SK-N-SH (cell line): ENCODE results near the gene PTPRS.

Experiments used
- CHD2 ChIP-seq: fragments of 150-350 bp; IDR thresholded peaks from 2 replicates; pipeline ENCODE4 v1.6.1; 2018; ENCODE audit warnings: low read length; ENCODE audit not compliant: partially characterized antibody
- EP300 ChIP-seq, 2 experiments: IDR thresholded peaks; 2 replicates each; pipeline versions ENCODE4 v1.4.0 to v1.6.1; 2012; ENCODE audit warnings: borderline replicate concordance in 1 of 2, low read depth in 1 of 2, low read length in 1 of 2
- EZH2phosphoT487 ChIP-seq: fragments of 200-600 bp; sonication (generic); IDR thresholded peaks from 2 replicates; pipeline ENCODE4 v1.6.1; 2017; ENCODE audit warnings: low read depth, mixed run types, mild to moderate bottlenecking, antibody characterized with exemption, moderate library complexity, borderline replicate concordance
- GABPA ChIP-seq: IDR thresholded peaks from 2 replicates; pipeline ENCODE4 v1.4.0; 2012; ENCODE audit warnings: low read depth, mild to moderate bottlenecking
- JUND ChIP-seq: IDR thresholded peaks from 2 replicates; pipeline ENCODE4 v1.4.0; 2012
- NFIC ChIP-seq: IDR thresholded peaks from 2 replicates; pipeline ENCODE4 v1.4.0; 2012; ENCODE audit warnings: borderline replicate concordance
- PBX3 ChIP-seq: IDR thresholded peaks from 2 replicates; pipeline ENCODE4; 2012
- POLR2AphosphoS5 ChIP-seq: IDR thresholded peaks from 2 replicates; pipeline ENCODE4 v1.6.1; 2012; ENCODE audit warnings: low read depth, low read length
- RAD21 ChIP-seq: IDR thresholded peaks from 2 replicates; pipeline ENCODE4 v1.6.1; 2012; ENCODE audit warnings: mild to moderate bottlenecking, low read length
- RFX5 ChIP-seq: IDR thresholded peaks from 2 replicates; pipeline ENCODE4 v1.6.1; 2012; ENCODE audit warnings: mild to moderate bottlenecking, improper control_type of control experiment, low read length
- TAF1 ChIP-seq: IDR thresholded peaks from 2 replicates; pipeline ENCODE4 v1.6.1; 2012; ENCODE audit warnings: low read depth, mild to moderate bottlenecking, low read length, moderate library complexity, borderline replicate concordance
- TF ChIP-seq, protein P1 (sequence below): fragments of 200-600 bp; sonication (generic); IDR thresholded peaks from 2 replicates; pipeline ENCODE4 v1.6.1; 2017; ENCODE audit warnings: antibody characterized with exemption, mild to moderate bottlenecking, moderate library complexity
- TF ChIP-seq, protein P2 (sequence below): IDR thresholded peaks from 2 replicates; pipeline ENCODE4 v1.6.1; 2012; ENCODE audit warnings: mild to moderate bottlenecking, low read depth, low read length, moderate library complexity
- TF ChIP-seq, protein P3 (sequence below): fragments of 150-350 bp; IDR thresholded peaks from 2 replicates; pipeline ENCODE4 v1.6.1; 2017; ENCODE audit warnings: antibody characterized with exemption, low read length, low read depth, borderline replicate concordance

- TF ChIP-seq RFX5 (no peak), NFIC (no peak), CHD2 (no peak), EZH2phosphoT487 (no peak), TAF1 (no peak), POLR2AphosphoS5 (no peak), GABPA (no peak), RAD21 (no peak), EP300 (IDR thresholded peaks at IDR 0.05; ENCODE audit: borderline replicate concordance in 1 of 2, low read depth in 1 of 2, low read length in 1 of 2) (no peak), PBX3 (no peak), JUND (no peak)
- TF ChIP-seq, protein P1, sequence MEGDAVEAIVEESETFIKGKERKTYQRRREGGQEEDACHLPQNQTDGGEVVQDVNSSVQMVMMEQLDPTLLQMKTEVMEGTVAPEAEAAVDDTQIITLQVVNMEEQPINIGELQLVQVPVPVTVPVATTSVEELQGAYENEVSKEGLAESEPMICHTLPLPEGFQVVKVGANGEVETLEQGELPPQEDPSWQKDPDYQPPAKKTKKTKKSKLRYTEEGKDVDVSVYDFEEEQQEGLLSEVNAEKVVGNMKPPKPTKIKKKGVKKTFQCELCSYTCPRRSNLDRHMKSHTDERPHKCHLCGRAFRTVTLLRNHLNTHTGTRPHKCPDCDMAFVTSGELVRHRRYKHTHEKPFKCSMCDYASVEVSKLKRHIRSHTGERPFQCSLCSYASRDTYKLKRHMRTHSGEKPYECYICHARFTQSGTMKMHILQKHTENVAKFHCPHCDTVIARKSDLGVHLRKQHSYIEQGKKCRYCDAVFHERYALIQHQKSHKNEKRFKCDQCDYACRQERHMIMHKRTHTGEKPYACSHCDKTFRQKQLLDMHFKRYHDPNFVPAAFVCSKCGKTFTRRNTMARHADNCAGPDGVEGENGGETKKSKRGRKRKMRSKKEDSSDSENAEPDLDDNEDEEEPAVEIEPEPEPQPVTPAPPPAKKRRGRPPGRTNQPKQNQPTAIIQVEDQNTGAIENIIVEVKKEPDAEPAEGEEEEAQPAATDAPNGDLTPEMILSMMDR = no peak
- TF ChIP-seq, protein P2, sequence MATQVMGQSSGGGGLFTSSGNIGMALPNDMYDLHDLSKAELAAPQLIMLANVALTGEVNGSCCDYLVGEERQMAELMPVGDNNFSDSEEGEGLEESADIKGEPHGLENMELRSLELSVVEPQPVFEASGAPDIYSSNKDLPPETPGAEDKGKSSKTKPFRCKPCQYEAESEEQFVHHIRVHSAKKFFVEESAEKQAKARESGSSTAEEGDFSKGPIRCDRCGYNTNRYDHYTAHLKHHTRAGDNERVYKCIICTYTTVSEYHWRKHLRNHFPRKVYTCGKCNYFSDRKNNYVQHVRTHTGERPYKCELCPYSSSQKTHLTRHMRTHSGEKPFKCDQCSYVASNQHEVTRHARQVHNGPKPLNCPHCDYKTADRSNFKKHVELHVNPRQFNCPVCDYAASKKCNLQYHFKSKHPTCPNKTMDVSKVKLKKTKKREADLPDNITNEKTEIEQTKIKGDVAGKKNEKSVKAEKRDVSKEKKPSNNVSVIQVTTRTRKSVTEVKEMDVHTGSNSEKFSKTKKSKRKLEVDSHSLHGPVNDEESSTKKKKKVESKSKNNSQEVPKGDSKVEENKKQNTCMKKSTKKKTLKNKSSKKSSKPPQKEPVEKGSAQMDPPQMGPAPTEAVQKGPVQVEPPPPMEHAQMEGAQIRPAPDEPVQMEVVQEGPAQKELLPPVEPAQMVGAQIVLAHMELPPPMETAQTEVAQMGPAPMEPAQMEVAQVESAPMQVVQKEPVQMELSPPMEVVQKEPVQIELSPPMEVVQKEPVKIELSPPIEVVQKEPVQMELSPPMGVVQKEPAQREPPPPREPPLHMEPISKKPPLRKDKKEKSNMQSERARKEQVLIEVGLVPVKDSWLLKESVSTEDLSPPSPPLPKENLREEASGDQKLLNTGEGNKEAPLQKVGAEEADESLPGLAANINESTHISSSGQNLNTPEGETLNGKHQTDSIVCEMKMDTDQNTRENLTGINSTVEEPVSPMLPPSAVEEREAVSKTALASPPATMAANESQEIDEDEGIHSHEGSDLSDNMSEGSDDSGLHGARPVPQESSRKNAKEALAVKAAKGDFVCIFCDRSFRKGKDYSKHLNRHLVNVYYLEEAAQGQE = no peak
- TF ChIP-seq, protein P3, sequence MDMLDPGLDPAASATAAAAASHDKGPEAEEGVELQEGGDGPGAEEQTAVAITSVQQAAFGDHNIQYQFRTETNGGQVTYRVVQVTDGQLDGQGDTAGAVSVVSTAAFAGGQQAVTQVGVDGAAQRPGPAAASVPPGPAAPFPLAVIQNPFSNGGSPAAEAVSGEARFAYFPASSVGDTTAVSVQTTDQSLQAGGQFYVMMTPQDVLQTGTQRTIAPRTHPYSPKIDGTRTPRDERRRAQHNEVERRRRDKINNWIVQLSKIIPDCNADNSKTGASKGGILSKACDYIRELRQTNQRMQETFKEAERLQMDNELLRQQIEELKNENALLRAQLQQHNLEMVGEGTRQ = no peak
Observed at GRCh38 chr19:5341981-5342380, 1.4 kb upstream of the PTPRS start.
